ENCODE results near the gene RBM19.

The RBM19 gene

GRCh38 chr12:113889076-113889475 lies 77.0 kb downstream of the RBM19 start:
- no peak overlapping the region for H2AFZ ChIP-seq (ENCODE audit: low read length)
- no peaks in the 10 kb centered on the region for H3F3A ChIP-seq (ENCODE audit: insufficient read depth, low read length)
- no peaks in the 10 kb centered on the region for H3K79me2 ChIP-seq (ENCODE audit: low read length)
- no peak overlapping the region for H3K9ac ChIP-seq (ENCODE audit: low read length)
- H3K4me2 ChIP-seq (ENCODE audit: low read depth, low read length), result no peak overlapping the region
- no peaks in the 10 kb centered on the region for H3K27me3 ChIP-seq (replicated peaks; ENCODE audit: insufficient read depth, low read length)
- H3K4me3 ChIP-seq (ENCODE audit: low read length), result no peak overlapping the region
- no peak overlapping the region for H3K27ac ChIP-seq (ENCODE audit: low read length)
- TF ChIP-seq, protein P1, sequence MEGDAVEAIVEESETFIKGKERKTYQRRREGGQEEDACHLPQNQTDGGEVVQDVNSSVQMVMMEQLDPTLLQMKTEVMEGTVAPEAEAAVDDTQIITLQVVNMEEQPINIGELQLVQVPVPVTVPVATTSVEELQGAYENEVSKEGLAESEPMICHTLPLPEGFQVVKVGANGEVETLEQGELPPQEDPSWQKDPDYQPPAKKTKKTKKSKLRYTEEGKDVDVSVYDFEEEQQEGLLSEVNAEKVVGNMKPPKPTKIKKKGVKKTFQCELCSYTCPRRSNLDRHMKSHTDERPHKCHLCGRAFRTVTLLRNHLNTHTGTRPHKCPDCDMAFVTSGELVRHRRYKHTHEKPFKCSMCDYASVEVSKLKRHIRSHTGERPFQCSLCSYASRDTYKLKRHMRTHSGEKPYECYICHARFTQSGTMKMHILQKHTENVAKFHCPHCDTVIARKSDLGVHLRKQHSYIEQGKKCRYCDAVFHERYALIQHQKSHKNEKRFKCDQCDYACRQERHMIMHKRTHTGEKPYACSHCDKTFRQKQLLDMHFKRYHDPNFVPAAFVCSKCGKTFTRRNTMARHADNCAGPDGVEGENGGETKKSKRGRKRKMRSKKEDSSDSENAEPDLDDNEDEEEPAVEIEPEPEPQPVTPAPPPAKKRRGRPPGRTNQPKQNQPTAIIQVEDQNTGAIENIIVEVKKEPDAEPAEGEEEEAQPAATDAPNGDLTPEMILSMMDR (IDR thresholded peaks at IDR 0.05; ENCODE audit: low read length), result no peak
- TF ChIP-seq EZH2phosphoT487 (IDR thresholded peaks at IDR 0.05; ENCODE audit: low read length), result no peak
- TF ChIP-seq EZH2 (optimal IDR thresholded peaks at IDR 0.05; ENCODE audit: low read depth, low read length), result no peak
- no peaks in the 10 kb centered on the region for H3K4me1 ChIP-seq (ENCODE audit: low read length)
- H3K36me3 ChIP-seq (replicated peaks; ENCODE audit: insufficient read depth, low read length), result no peaks in the 10 kb centered on the region
- H3K9me2 ChIP-seq (replicated peaks; ENCODE audit: insufficient read depth, low read length), result no peaks in the 10 kb centered on the region
- DNase-seq, result no peak
- H3K9me3 ChIP-seq (replicated peaks; ENCODE audit: insufficient read depth, low read length), result no peaks in the 10 kb centered on the region
- no peaks in the 10 kb centered on the region for H4K20me1 ChIP-seq (ENCODE audit: insufficient read depth, low read length)

GRCh38 chr12:113888435-113888834 lies 77.7 kb downstream of the RBM19 start:
- no peaks in the 10 kb centered on the region for H3K9me2 ChIP-seq (replicated peaks; ENCODE audit: insufficient read depth, low read length)
- no peak overlapping the region for H3K4me2 ChIP-seq (ENCODE audit: low read depth, low read length)
- H3K4me1 ChIP-seq (ENCODE audit: low read length), result no peaks in the 10 kb centered on the region
- no peaks in the 10 kb centered on the region for H4K20me1 ChIP-seq (ENCODE audit: insufficient read depth, low read length)
- TF ChIP-seq, protein P1 (IDR thresholded peaks at IDR 0.05; ENCODE audit: low read length), result no peak
- no peak for TF ChIP-seq EZH2phosphoT487 (IDR thresholded peaks at IDR 0.05; ENCODE audit: low read length)
- no peak for TF ChIP-seq EZH2 (optimal IDR thresholded peaks at IDR 0.05; ENCODE audit: low read depth, low read length)
- no peaks in the 10 kb centered on the region for H3F3A ChIP-seq (ENCODE audit: insufficient read depth, low read length)
- no peaks in the 10 kb centered on the region for H3K79me2 ChIP-seq (ENCODE audit: low read length)
- no peaks in the 10 kb centered on the region for H3K9me3 ChIP-seq (replicated peaks; ENCODE audit: insufficient read depth, low read length)
- H2AFZ ChIP-seq (ENCODE audit: low read length), result no peak overlapping the region
- H3K9ac ChIP-seq (ENCODE audit: low read length), result no peak overlapping the region
- H3K36me3 ChIP-seq (replicated peaks; ENCODE audit: insufficient read depth, low read length), result no peaks in the 10 kb centered on the region
- no peak overlapping the region for H3K4me3 ChIP-seq (ENCODE audit: low read length)
- H3K27ac ChIP-seq (ENCODE audit: low read length), result no peak overlapping the region
- H3K27me3 ChIP-seq (replicated peaks; ENCODE audit: insufficient read depth, low read length), result no peaks in the 10 kb centered on the region
- no peak for DNase-seq

DNA sequence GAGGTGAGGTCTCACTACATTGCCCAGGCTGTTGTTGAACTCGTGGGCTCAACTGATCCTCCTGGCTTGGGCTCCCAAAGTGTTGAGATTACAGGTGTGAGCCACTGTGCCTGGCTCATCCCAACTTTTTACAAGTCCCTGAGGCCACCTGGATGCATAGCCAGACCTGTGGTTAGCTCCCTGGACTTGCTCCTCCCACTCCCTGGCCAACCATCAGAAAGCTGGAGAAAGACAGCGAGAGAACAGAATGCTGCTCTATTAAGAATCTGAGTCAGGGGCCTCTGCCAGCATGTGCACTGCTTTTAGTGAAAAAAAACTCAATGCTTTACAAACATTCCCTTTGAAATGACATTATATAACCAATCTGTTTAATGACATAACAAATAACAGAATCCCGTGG lies 78.2 kb downstream of the RBM19 start:
- Histone ChIP-seq H3K79me2 (ENCODE audit: low read length) (no peaks in the 10 kb centered on the region), H3K4me2 (ENCODE audit: low read depth, low read length) (no peak overlapping the region), H4K20me1 (ENCODE audit: insufficient read depth, low read length) (no peaks in the 10 kb centered on the region), H3K9ac (ENCODE audit: low read length) (no peak overlapping the region), H3K4me1 (ENCODE audit: low read length) (no peaks in the 10 kb centered on the region), H3K36me3 (replicated peaks; ENCODE audit: insufficient read depth, low read length) (no peaks in the 10 kb centered on the region), H3K27ac (ENCODE audit: low read length) (no peak overlapping the region), H3K9me2 (replicated peaks; ENCODE audit: insufficient read depth, low read length) (no peaks in the 10 kb centered on the region), H3F3A (ENCODE audit: insufficient read depth, low read length) (no peaks in the 10 kb centered on the region), H3K27me3 (replicated peaks; ENCODE audit: insufficient read depth, low read length) (no peaks in the 10 kb centered on the region), H3K4me3 (ENCODE audit: low read length) (no peak overlapping the region), H2AFZ (ENCODE audit: low read length) (no peak overlapping the region), H3K9me3 (replicated peaks; ENCODE audit: insufficient read depth, low read length) (no peaks in the 10 kb centered on the region)
- TF ChIP-seq EZH2 (optimal IDR thresholded peaks at IDR 0.05; ENCODE audit: low read depth, low read length) (no peak), EZH2phosphoT487 (IDR thresholded peaks at IDR 0.05; ENCODE audit: low read length) (no peak)
- TF ChIP-seq, protein P1 (IDR thresholded peaks at IDR 0.05; ENCODE audit: low read length), result no peak
- DNase-seq, result no peak
